LNCaP clone FGC (cell line): Measurements from ENCODE around the gene MED13L.
A peak's percentile ranks its signal among the peaks of the same experiment; 100 is the strongest.

Experiments used
- DNase-seq: peaks from one replicate; pipeline ENCODE4 v3.0.0-alpha.2; 2011; ENCODE audit warnings: low read depth
- H3K4me3 ChIP-seq: 2 replicates; pipeline ENCODE4 v1.5.1; 2011; ENCODE audit warnings: mild to moderate bottlenecking, low read depth, low read length, control low read depth
- CTCF ChIP-seq: IDR thresholded peaks from 2 replicates; pipeline ENCODE4 v1.5.1; 2012; ENCODE audit warnings: mild to moderate bottlenecking; ENCODE audit not compliant: control insufficient read depth, insufficient read depth; ENCODE audit errors: extremely low read depth

MED13L gene

GRCh38 chr12:115962216-115962615 is 315.3 kb downstream of the MED13L start:
- DNase-seq = no peak
- TF ChIP-seq CTCF = no peak
- no peak overlapping the region for H3K4me3 ChIP-seq

- DNase-seq = no peak
- H3K4me3 ChIP-seq = no peak overlapping the region
- no peak for TF ChIP-seq CTCF
Measured at GRCh38 chr12:115960868-115961802, 316.4 kb downstream of the MED13L start.

- H3K4me3 ChIP-seq = no peak overlapping the region
Measured at GRCh38 chr12:115957686-115958290, 319.7 kb downstream of the MED13L start.

DNA sequence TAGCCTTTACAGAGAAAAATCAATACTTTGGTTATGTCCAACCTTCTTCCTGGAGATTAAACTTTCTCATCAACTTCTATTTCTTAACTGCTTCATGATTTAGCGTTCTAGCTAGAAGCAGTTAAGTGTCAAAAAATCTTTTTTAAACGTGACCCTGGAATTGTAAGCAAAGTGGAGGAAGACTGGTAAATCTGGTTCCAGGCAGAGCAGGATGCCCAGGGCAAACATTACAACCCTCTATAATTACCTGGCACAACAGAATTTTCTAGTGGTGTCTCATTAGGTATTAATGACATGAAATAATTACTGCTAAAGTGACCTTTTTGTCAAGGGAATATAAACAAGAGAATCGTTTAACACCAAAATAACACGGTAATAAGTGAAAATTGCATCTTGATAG is 320.8 kb downstream of the MED13L start:
- no peak overlapping the region for H3K4me3 ChIP-seq
- peak; percentile 31 for DNase-seq
- TF ChIP-seq CTCF = no peak

More at GRCh38 chr12:115957686-115958290, 319.7 kb downstream of the MED13L start:
- TF ChIP-seq CTCF = no peak
- no peak for DNase-seq

- H3K4me3 ChIP-seq = no peak overlapping the region
- no peak for TF ChIP-seq CTCF
- peak; percentile 15 for DNase-seq
Measured at GRCh38 chr12:115956236-115956635, 321.3 kb downstream of the MED13L start.

DNA sequence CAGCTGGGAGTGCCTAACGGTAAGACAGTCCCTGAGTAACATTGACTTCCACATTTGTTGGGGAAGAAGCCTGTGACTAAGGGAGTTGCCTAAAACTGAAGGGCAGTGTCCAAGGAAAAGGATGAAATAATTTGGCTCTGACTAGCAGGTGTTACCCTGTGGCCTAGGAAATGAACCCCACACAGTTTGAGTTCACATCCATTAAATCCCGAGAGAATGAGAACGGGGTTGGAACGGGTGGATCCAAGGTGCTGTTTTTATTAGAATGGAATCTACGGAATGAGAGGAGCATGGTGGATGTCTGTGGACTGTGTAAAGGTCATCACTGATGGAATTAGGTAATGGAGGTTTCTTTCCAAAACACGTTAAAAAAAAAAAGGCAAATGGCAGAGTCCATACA is 324.0 kb downstream of the MED13L start:
- DNase-seq = no peak
- no peak for TF ChIP-seq CTCF
- no peak overlapping the region for H3K4me3 ChIP-seq
